GM12873 (cell line): Measurements from ENCODE around the gene RRH.
A peak's percentile ranks its signal among the peaks of the same experiment; 100 is the strongest.

Experiments used
- CTCF ChIP-seq: IDR thresholded peaks from 2 replicates; pipeline ENCODE4 v1.5.1; 2012; ENCODE audit warnings: low read depth, mild to moderate bottlenecking, moderate library complexity, low read length, control low read depth; ENCODE audit not compliant: insufficient read depth; ENCODE audit errors: missing control alignments

RRH gene

GRCh38 chr4:109827672-109828071 lies at the start of gene RRH:
RRH (plus strand) TSS chr4:109827972; CDS start chr4:109828028, 56 bp downstream.
- TF ChIP-seq CTCF: no peak

GRCh38 chr4:109786846-109787245 lies 40.9 kb upstream of the RRH start:
- no peak for TF ChIP-seq CTCF

- TF ChIP-seq CTCF: no peak
Observed at GRCh38 chr4:109787807-109788206, 40.0 kb upstream of the RRH start.

- no peak for TF ChIP-seq CTCF
Observed at GRCh38 chr4:109795059-109795458, 32.7 kb upstream of the RRH start.

GRCh38 chr4:109798866-109799265 lies 28.9 kb upstream of the RRH start:
- peak; percentile 35 for TF ChIP-seq CTCF

GRCh38 chr4:109801099-109801789 lies 26.5 kb upstream of the RRH start:
- TF ChIP-seq CTCF: no peak

GRCh38 chr4:109801895-109802319 lies 25.9 kb upstream of the RRH start, which contains the start of gene CFI:
CFI (minus strand) TSS chr4:109801999; CDS start chr4:109801971, 28 bp downstream.
- TF ChIP-seq CTCF: no peak
